HUDEP-2 (cell line): Measurements from ENCODE around the gene LEMD1.
"Not testable (repeated sequence)": the region's sequence is repeated elsewhere in the genome, so short reads cannot be mapped to it uniquely, and the experiment has no call there.

Experiments used
- DNase-seq, 76 experiments: peaks; one replicate each; lab custom pipeline; 2025; ENCODE audit not compliant: unreplicated experiment in 76 of 76; lab: John Stamatoyannopoulos, UW

LEMD1 gene

DNA sequence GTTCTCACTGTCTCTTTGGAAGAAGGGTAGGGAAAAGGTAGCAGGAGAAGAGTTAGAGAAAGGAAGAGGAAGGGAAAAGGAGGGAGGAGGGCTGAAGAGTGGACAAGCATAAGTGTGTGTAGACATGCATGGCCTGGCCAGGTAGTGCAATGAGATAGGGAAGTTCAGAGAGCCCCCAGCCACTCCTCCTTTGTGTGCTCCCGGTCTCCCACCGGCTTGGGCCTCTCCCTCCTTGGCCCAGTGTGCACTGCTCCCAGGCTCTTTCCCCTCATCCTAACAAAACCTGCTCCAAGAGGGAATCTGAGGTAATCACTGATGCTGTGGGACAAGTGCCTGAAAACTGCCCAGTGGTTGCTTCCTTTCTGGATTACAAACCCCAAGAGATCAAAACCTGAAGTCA, 10.3 kb upstream of the LEMD1 start:
- DNase-seq = no peak

DNA sequence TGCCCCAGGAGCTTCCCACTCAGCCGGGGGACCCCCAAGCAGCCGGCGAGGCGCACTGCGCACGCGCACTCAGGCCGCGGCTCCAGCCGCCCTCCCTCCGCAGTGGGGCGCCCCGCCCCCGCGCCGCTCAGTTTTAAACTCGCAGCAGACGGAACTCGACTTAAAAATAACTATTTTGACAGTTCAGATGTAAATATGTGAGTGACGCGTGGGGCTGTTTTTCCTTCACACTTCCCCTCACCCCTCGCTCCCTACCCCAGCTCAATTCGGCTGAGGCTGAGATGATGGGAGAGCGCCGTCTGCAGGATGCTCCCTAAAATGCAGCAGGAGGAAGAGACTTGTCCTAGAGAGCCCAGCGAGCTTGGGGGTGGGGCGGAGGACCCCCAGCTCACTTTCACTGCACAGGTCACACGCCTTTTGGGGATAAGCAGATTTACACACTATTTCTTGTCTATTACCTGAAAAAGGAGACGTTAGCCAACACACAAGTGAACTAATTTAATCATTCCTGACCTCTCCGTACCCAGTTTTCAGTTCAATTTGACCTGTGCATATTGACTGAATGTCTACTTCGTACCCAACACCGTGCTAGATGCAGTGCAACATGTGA, 8.9 kb upstream of the LEMD1 start:
- peak in 17 of 76 experiments; percentile 4 to 35 (median 17) for DNase-seq

DNA sequence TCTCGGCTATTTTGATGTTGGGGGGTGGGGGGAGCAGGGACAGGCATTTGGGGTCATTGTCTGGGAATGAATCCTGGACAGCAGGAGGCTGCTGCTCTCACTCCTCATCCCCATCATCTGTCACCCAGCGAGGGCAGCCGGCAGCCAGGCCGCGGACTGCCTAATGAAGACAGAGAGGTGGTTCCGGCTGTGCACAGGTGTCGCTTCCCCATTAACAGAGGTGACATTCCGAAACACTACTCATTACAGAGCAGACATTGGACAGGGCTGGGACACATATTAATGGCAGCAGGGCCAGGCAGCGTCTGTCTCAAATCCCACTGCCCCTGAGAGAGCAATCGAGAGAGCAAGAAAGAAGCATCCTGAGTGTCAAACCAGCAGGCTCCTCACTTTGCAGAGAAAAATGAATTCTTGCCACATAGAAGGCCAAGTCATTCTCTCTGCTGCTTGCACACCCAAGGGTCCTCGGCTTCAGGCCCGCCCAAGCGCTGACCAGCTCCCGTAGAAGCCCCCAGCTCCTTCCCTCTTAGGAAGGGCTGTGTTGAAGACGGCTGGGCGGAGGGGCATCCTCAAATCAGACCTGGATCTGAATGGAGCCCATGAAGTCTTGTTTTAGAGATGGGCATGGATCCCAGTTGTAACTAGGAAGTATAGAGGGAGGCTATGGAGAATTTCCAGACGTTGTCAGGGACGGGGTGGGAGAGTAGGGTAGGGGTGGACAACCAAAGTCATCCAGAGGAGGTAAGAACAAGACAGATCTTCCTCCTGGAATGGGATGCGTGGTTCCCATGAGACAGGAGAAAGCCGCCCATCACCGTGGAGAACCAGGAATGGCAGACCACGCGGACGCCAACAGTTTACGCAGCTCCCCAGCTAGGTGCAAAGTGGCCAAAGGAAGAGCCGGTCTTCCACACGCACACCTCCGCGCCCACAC, 8.2 kb upstream of the LEMD1 start:
- DNase-seq = no peak

DNA sequence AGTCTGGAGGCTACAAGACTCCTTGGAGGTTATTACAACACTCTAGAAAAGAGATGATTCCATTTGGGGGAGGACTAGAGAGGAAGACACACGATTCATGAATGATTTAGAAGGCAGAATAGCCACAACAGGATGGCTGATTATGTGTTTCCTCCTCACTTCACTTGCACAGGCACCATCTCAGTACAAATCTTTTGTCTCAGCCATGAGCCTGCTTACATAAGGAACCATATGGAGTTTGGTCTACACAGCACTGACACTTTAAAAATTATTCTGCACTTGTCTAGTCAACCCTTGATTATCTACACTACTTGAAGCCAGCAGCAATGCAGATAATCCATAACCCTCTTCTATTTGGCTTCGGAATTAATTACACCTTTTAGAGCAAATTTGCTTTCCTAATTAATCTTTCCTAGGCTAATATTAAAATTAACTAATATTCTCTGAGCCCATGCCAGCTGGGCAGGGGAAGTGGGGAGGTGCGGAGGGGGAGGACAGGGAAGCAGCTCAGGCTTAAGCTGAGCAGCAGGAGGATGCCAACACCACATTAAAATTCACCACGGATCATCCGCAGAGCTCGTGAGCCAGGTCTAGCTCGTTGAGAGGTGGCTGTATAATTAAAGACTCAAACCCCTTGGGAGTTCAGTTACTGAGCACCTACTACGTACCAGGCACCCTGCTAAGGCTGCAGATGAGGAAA, 3.2 kb upstream of the LEMD1 start:
- DNase-seq = no peak

DNA sequence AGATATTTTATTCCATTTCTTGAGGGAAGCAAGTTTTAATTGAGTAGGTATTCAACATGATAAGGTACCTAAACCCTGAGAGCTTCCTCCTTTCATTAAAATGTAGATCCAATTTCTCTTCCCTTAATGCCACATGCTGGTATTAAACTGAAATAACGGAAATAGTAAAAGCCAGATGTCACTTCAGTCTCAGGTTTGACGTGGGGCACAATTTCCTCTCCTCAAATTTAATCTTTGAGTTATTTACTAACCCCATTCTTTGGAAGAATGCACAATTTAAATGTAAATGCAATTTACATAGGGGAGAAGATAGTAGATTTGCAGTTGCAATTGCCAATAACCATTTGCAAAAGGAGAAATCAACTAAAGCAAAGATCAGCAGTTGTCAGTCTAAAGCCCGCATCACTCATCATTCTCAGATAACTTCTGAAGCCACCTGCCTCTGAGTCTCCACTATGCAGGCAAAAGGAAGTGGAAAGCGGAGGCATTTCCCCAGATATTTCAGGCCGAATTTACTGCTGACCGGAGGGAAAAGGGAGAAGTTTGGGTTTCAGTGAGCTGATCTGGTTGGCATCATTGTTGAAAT, 2.1 kb upstream of the LEMD1 start:
- DNase-seq = no peak

DNA sequence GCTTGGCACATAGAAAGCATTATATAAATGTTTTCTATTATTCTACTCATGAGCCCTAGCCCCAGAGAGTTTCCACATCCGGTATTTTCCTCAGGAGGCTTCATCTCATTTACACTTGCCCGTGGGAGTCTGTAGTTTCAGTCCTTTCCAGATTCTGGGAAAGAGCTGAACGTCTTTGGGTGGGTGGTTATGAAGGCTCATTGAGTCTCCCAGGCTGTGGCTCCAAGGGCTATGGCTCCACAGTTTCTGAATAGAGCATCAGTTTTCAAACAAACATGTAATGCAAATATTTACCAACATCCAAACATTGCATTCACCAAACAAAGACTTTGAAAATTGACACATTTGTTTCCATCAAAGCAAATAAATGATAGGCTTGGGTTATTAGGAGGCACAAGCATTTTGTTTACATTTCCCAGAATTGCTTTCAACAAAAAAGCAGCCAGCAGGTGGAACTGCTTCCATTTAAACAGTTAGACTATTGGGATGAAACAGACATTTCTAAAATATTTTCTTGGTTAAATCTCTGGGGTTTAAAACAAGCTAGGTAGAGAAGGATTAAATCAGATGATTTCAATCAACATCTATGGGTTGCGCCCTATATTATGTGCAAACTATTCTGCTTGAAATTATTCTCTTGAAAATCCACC, 1.3 kb upstream of the LEMD1 start:
- no peak for DNase-seq

DNA sequence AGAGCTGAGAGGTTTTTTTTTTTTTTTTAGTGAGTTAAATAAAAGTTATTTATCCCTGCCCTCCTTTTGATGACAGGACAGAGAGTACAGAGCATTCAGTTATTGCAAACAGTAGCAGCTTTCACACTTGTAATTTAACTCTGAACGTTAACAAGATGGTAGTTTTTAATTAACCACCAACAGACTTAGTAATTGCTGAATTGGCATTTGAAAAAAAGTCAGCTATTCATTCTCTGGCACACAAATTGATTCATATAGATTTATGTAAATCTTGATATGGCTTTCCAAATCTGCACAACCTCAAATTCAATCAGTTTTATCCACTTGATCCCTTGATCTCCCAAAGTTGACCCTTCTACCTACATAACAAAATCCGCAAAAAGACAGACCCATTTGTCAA, 918 bp downstream of the LEMD1 start:
- no peak for DNase-seq

DNA sequence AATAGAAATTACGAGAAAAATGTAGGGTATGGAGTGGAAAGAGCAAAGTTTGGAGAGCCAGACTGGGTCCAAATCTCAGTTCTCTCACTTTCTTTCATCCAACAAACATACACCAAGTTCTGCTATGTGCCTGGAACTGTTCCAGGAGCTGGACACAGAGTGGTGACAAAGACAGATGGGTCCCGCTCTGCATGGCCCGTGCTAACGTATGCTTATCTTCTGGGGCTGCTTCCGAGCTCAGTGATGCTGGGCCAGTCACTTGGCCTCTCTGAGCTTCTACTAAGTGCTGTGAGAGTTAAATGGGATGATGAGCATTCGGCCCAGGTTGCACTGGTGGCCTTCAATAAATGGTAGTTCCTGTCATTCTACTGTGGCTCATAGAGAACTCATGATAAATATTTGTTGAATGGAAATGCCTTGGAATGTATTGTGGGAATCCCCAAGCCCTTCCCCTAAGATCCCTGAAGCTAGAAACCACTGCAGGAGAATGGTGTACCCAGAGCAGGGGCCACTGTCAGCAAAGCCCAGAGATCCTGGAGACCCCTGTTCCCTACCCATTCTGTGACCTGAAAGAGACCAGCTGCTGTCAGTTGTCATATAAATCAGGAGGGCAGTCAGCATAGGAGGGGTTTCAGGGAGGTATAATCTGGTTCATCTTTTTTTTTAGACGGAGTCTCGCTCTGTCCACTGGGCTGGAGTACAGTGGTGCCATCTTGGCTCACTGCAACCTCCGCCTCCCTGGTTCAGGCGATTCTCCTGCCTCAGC, 3.8 kb downstream of the LEMD1 start:
- DNase-seq = no peak

DNA sequence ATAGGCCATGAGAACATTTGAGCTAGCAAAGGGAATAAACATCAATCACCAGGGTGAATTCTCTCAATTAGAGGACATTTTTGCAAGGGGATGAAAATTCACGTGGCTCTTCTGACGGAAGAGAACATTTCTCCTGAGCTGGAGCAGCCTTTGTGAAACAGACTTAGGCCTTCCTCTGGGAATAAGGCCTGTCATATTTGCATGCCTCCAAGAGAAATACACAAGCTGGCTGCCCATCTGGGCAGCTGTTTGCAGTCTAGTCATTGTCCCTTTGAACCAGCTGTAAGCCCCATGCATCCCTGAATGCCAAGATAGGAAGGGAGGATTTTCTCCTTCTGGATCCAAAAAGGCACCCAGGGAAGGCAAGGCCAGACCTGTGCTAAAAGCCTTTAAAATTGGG, 5.5 kb downstream of the LEMD1 start:
- DNase-seq = no peak

DNA sequence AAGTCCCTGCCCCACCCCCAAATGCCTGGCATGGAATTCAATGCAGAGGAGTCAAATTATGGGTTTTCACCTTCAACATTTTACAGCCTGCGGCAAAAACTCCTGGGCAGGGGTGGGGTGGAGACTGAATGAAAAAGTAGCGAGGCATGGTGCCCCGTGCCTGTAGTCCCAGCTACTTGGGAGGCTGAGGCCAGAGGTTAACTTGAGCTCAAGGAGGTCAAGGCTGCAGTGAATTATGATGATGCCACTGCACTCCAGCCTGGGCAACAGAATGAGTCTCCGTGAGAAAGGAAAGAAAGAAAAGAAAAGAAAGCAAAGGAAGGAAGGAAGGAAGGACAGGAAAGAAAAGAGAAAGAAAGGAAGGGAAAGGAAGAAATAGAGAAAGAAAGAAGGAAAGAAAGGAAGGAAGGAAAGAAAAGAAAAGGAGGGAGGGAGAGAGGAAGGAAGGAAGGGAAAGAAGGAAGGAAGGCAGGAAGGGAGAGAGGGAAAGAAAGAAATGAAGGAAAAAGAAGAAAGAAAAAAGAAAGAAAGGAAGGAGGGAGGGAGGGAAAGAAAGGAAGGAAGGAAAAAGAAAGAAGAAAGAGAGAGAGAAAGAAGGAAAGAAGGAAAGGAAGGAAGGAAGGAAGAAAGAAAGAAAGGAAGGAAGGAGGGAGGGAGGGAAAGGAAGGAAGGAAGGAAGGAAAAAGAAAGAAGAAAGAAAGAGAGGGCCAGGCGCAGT, 11.1 kb downstream of the LEMD1 start:
- DNase-seq = no peak

DNA sequence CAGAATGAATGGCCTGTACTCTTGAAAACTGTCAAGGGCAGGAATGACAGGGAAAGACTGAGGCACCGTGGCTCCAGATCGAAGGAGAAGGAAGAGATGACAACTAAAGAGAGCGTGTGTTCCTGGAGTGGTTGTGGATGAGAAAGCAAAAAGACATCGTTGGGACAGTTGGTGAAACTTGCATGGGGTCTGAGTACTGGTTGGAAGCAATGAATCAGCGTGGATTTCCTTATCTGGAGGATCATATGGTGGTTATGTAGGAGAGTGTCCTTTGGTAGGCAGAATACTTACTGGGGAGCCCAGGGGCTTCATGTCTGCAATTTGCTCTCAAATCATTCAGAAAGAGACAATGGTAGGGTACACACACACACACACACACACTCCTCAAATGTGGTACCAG, 13.9 kb downstream of the LEMD1 start:
- DNase-seq = no peak

DNA sequence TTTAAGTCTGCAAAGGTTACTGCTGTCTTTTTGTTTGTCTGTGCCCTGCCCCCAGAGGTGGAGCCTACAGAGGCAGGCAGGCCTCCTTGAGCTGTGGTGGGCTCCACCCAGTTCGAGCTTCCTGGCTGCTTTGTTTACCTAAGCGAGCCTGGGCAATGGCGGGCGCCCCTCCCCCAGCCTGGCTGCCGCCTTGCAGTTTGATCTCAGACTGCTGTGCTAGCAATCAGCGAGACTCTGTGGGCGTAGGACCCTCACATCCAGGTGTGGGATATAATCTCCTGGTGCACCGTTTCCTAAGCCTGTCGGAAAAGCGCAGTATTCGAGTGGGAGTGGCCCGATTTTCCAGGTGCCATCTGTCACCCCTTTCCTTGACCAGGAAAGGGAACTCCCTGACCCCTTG, 15.6 kb downstream of the LEMD1 start:
- not testable (repeated sequence) for DNase-seq

DNA sequence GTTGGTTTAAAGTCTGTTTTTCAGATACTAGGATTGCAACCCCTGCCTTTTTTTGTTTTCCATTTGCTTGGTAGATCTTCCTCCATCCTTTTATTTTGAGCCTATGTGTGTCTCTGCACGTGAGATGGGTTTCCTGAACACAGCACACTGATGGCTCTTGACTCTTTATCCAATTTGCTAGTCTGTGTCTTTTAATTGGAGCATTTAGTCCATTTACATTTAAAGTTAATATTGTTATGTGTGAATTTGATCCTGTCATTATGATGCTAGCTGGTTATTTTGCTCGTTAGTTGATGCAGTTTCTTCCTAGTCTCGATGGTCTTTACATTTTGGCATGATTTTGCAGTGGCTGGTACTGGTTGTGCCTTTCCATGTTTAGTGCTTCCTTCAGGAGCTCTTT, 17.4 kb downstream of the LEMD1 start:
- DNase-seq = not testable (repeated sequence)

DNA sequence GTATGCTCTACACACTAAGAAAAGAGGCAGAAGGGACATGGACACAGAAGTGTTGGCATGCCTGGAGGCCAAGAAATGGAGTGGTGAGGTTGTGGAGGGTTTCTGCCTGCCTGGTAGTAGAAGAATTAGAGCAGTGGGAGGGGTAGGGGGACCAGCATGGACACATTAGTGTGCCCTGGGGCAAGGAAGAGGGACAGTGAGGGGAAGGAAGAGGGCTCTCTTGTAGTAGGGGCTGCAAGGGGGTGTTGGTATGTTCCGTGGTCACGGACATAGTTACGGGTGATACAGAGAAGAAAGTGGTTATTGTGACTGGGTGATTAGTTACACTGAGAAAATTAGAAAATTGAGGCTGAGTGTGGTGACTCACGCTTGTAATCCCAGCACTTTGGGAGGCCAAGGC, 23.3 kb downstream of the LEMD1 start:
- DNase-seq = no peak

DNA sequence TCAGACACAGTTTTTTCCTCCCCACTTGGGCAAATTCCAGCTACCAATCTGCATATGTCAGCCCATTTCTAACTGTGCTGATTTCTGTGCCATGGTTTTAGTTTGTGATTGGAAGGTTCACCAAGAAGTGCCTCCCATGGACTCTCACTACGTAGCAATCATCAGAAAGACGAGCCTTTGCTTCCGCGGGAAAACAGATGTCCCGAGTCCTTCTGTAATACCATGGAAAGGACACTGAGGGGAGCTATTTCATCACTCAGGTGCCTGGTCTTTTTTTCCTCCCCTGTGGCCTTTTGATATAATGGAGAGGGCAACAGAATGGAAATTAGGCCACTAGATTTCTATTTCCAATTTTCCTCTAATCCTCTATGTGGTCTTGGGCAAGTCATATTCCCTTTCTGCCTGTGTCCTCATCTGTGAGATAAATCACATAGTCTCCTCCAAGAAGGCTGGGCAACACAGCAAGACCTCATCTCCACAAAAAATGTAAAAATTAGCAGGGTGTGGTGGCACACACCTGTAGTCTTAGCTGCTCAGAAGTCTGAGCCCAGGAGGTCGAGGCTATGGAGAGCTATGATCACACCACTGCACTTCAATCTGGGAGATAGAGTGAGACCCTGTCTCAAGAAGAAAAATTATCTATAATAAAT, 24.8 kb downstream of the LEMD1 start:
- DNase-seq = peak in 15 of 76 experiments; percentile 2 to 36 (median 24)

DNA sequence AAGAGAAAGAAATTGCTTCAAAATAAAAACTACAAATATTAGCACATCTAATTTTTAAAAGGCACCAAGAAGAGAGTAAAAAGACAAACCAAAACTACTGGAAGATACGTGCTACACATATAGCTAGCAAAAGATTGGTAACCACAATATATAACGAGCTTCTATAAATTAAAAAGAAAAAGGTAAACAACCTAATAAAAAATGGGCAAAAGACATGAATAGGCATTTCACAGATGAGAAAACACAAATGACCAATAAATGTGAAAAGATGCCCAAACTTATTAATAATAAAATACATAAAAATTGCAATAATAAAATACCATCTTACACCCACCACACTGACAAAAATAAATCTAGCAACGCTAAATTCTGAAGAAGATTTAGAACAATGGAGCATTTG, 26.2 kb downstream of the LEMD1 start:
- DNase-seq = no peak

DNA sequence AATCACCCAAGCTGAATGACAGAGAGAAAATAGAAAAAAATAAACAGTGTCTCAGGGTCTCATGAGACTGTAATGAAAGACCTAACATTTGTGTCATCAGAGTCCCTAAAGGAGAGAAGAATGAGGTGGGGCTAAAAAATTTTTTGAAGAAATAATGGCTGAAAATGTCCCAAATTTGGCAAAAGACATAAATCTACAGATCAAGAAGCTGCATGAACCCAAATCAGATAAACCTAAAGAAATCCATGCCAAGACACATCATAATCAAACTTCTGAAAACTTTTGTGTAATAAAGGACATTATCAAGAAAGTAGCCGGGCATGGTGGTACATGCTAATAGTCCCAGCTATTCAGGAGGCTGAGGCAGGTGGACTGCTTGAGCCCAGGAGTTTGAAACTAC, 29.2 kb downstream of the LEMD1 start:
- DNase-seq = no peak

DNA sequence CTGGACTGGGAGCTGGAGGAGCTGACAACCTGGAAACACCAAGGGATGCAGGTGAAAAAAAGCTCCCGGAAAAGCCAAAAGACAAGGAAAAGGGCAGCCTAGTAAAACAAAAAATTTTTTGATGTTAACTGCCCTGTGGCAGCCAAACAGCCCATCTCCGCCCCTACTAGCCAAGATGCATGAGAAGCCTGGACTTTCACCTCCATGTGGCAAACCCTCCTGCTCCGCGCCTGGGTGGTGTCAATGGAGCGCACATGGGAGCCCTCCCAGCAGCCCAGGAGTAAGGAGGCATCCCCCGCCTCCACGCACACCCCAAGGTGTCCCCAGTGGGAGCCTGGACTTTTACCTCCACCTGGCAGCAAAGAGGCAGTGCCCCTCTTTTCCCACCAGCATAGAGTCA, 30.5 kb downstream of the LEMD1 start:
- DNase-seq = no peak

DNA sequence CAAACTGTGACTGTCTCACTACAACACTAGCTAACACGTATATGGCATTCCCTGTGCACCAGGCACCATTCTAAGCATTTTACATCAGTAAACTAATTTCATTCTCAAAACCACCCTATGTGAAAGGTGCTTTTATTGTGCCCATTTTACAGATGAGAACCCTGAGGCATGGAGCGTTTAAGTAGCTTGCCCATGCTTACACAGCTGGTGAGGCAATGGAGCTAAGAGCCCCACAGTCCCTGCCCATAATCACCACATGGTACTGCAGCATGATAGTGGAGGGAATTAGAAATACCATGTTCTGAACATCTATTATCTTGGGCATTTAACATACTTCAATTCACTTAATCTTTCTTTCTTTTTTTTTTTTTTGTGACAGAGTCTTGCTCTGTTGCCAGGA, 34.0 kb downstream of the LEMD1 start:
- no peak for DNase-seq
